ENCODE results near the gene ITPA.

ITPA gene

GRCh38 chr20:3242172-3242692, 32.9 kb downstream of the ITPA start:
- Histone ChIP-seq H3K4me3 (IDR thresholded peaks at IDR 0.05; ENCODE audit: insufficient read depth, low read depth, low read length) (no peak overlapping the region), H2AFZ (ENCODE audit: low read depth) (no peak overlapping the region), H3K9ac (no peak overlapping the region), H4K20me1 (ENCODE audit: insufficient read depth) (no peaks in the 10 kb centered on the region), H3K4me2 (no peak overlapping the region), H3K4me1 (ENCODE audit: low read depth, poor library complexity, severe bottlenecking) (no peaks in the 10 kb centered on the region), H3K36me3 (ENCODE audit: insufficient read depth) (no peaks in the 10 kb centered on the region), H3K27ac (no peak overlapping the region), H3K27me3 (ENCODE audit: insufficient read depth, low read depth) (no peaks in the 10 kb centered on the region), H3K79me2 (ENCODE audit: insufficient read depth, low read depth) (no peaks in the 10 kb centered on the region)
- no peak for TF ChIP-seq CTCF (conservative IDR thresholded peaks at IDR 0.05; ENCODE audit: low read depth, low read length)

- H3K27me3 ChIP-seq (ENCODE audit: insufficient read depth, low read depth) = no peaks in the 10 kb centered on the region
- H4K20me1 ChIP-seq (ENCODE audit: insufficient read depth) = no peaks in the 10 kb centered on the region
- H3K27ac ChIP-seq = no peak overlapping the region
- H3K4me2 ChIP-seq = no peak overlapping the region
- no peak overlapping the region for H3K4me3 ChIP-seq (IDR thresholded peaks at IDR 0.05; ENCODE audit: insufficient read depth, low read depth, low read length)
- no peak overlapping the region for H2AFZ ChIP-seq (ENCODE audit: low read depth)
- no peaks in the 10 kb centered on the region for H3K79me2 ChIP-seq (ENCODE audit: insufficient read depth, low read depth)
- no peaks in the 10 kb centered on the region for H3K4me1 ChIP-seq (ENCODE audit: low read depth, poor library complexity, severe bottlenecking)
- no peaks in the 10 kb centered on the region for H3K36me3 ChIP-seq (ENCODE audit: insufficient read depth)
- H3K9ac ChIP-seq = no peak overlapping the region
- no peak for TF ChIP-seq CTCF (conservative IDR thresholded peaks at IDR 0.05; ENCODE audit: low read depth, low read length)
Observed at GRCh38 chr20:3243718-3244358, 34.5 kb downstream of the ITPA start.

GRCh38 chr20:3244613-3245012, 35.3 kb downstream of the ITPA start:
- Histone ChIP-seq H2AFZ (ENCODE audit: low read depth) (no peak overlapping the region), H3K4me1 (ENCODE audit: low read depth, poor library complexity, severe bottlenecking) (no peaks in the 10 kb centered on the region), H3K4me2 (no peak overlapping the region), H3K36me3 (ENCODE audit: insufficient read depth) (no peaks in the 10 kb centered on the region), H3K4me3 (IDR thresholded peaks at IDR 0.05; ENCODE audit: insufficient read depth, low read depth, low read length) (no peak overlapping the region), H3K9ac (no peak overlapping the region), H3K79me2 (ENCODE audit: insufficient read depth, low read depth) (no peaks in the 10 kb centered on the region), H3K27me3 (ENCODE audit: insufficient read depth, low read depth) (no peaks in the 10 kb centered on the region), H3K27ac (no peak overlapping the region), H4K20me1 (ENCODE audit: insufficient read depth) (no peaks in the 10 kb centered on the region)
- no peak for TF ChIP-seq CTCF (conservative IDR thresholded peaks at IDR 0.05; ENCODE audit: low read depth, low read length)

- H4K20me1 ChIP-seq (ENCODE audit: insufficient read depth) = no peaks in the 10 kb centered on the region
- no peak for TF ChIP-seq CTCF (conservative IDR thresholded peaks at IDR 0.05; ENCODE audit: low read depth, low read length)
- H3K4me3 ChIP-seq (IDR thresholded peaks at IDR 0.05; ENCODE audit: insufficient read depth, low read depth, low read length) = no peak overlapping the region
- H3K4me1 ChIP-seq (ENCODE audit: low read depth, poor library complexity, severe bottlenecking) = no peaks in the 10 kb centered on the region
- no peaks in the 10 kb centered on the region for H3K27me3 ChIP-seq (ENCODE audit: insufficient read depth, low read depth)
- no peak overlapping the region for H3K27ac ChIP-seq
- H3K9ac ChIP-seq = no peak overlapping the region
- H2AFZ ChIP-seq (ENCODE audit: low read depth) = no peak overlapping the region
- no peaks in the 10 kb centered on the region for H3K79me2 ChIP-seq (ENCODE audit: insufficient read depth, low read depth)
- H3K4me2 ChIP-seq = no peak overlapping the region
- no peaks in the 10 kb centered on the region for H3K36me3 ChIP-seq (ENCODE audit: insufficient read depth)
Observed at GRCh38 chr20:3245156-3245555, 35.9 kb downstream of the ITPA start.

Data from KMS-11 (cell line).